NCI-H146 (cell line): Measurements from ENCODE around the gene AKAP6.
A peak's percentile ranks its signal among the peaks of the same experiment; 100 is the strongest.

Experiments
- DNase-seq: peaks from one replicate; lab custom pipeline; 2025; lab: John Stamatoyannopoulos, UW

The AKAP6 gene

DNA sequence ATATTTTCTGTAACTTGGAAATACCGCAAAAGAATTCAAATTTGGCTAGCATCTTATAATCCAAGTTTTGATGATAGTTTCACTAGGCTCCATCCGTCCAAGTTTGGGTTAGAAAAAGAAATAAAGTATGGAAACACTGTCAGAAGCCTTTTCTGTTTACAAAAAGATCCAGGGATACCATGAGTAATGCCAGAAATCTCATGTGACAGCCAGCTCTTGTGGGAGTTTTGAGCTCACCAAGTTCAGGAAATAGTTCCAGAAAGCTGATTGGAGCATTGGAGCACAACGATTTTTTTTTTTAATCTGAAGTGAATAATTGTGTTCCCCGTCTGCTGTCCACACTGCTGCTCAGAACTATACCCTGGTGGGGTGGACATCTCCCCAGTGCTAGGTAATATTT lies 379.9 kb downstream of the AKAP6 start:
- no peak for DNase-seq

DNA sequence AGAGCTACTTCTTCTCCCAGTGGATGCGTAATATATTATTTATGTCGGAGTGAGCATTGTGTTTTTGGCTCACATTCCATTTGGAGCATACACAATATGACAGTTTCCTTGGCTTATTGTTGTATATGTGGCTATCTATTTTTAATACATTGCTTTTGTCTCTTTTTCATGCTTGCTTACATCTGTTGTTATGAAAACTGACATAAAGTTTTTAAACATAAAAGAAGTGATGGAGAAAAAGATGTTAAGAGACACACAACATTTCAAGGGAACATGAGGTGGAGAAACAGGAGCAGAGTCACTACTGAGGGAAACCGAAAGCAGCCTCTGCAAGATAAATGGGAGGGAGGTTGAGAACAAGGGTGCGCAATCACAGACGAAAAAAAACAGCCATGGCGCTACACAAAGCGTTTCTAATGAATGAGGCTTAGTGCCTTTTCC lies 381.2 kb downstream of the AKAP6 start:
- DNase-seq: no peak

GRCh38 chr14:32710731-32711680 lies 381.9 kb downstream of the AKAP6 start:
- DNase-seq: peak; percentile 53

DNA sequence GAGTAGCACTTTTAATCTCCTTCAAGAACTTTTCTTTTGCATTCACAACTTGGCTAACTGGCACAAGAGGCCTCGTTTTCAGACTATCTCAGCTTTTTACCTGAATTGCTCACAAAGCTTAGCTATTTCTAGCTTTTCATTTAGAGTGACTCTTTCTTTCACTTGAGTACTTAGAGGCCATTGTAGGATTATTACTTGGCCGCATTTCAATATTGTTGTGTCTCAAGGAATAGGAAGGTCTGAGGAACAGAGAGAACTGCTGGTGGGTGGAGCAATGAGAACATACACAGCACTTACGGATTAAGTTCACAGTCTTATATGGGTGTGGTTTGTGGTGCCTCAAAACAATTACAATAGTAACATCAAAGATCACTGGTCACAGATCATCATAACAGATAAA lies 384.8 kb downstream of the AKAP6 start:
- DNase-seq: no peak

GRCh38 chr14:32719601-32720000 lies 390.5 kb downstream of the AKAP6 start:
- DNase-seq: no peak

- DNase-seq: no peak
Measured at GRCh38 chr14:32720927-32721326, 391.8 kb downstream of the AKAP6 start.

DNA sequence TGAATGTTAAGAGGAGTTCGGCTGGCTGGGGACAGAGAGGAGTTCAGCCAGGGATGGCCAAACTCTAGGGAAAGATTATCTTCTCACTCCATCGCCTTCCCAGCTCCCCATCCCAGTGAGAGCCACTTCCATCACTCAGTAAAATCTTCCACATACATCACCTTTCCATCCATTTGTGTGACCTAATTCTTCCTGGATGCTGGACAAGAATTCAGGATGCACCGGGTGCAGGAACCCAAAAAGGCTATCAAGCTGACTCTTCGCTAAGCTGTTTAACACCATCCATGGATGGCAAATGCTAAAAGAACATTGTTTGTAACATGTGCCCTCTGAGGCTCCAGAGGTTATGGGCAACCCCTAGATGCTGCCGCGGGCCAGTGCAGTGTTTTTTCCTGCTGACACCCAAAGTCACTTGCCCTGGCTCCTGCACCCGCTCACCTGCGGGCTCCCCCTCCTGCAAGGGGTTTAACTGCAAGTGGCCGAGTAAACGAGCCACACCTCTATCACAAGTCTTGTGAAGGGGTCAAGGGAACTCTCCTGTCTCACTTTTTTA lies 393.6 kb downstream of the AKAP6 start:
- no peak for DNase-seq

GRCh38 chr14:32724867-32725471 lies 395.9 kb downstream of the AKAP6 start:
- no peak for DNase-seq

DNA sequence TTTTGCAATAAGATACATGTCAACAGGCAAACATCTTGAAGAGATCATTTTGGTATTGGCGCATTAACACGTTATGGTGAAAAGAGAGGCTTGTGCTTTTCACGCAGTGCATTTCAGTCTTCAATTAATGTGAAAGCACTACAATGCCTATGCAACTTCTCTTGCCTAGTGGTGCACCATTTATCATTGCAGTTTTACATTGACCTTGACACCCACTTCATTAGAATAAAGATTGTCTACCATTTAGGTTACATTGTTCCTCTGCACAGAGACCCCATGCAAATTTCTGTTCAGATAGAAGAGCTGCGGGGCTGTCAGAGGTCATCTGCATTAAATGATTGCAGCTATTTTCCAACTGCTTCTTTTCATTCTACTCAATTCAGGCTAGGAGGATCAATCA lies 397.4 kb downstream of the AKAP6 start:
- DNase-seq: no peak

DNA sequence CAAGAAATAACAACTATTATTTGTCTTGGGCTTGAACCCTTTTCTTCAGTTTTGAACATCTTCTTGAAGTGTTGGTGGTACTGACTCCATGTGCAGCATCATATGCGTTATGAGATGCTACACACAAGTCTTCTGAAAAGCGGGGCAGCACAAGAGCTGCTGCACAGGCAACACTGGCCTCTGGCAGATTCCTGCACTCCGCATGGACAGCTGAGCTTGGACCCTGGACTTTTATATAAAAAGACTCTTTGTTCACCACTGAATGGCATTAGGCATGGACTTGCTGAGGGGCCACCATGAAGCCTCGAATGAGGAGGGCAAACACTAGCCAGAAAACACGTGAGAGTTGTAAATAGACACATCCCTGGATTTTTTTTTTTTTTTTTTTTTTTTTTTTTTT lies 398.7 kb downstream of the AKAP6 start:
- no peak for DNase-seq

DNA sequence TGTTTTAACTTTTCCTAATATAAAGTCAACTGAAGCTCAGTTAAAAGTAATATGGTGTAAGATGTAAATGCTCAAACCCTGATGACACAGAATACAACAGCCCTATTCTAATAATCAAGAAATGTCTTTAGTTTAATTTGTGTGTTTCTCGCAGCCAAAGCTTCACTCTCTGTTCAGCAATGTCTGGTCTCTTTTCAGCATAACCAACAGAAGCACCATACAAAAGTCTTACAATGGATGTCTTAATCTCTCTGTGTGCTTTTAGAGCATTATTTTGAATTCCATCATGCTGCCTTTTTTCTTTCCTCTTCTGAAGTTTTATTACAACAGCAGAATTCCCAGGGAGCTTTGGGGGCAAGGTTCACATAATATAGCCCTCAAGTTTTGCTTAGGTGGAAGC lies 399.4 kb downstream of the AKAP6 start:
- DNase-seq: no peak

GRCh38 chr14:32728976-32729375 lies 399.9 kb downstream of the AKAP6 start:
- DNase-seq: peak; percentile 28

DNA sequence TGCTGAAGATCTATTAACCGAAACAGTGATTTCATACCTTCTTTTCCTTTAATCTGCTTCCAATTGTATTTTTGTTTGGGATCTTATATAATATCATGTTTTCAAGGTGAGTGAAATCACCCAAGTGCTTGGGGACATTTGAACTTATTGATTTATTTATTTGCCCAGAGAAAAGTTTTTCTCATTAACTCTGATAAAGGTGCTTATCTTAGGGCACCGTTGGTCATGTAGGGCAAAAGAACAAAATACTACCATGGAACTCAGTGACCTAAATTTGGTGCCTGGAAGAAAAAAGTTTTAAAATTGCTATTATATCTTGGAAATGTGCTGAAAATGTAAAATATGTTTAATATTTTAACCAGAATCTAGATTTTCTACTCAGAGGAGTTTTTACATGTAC lies 402.2 kb downstream of the AKAP6 start:
- no peak for DNase-seq

GRCh38 chr14:32733015-32733414 lies 403.9 kb downstream of the AKAP6 start:
- no peak for DNase-seq

GRCh38 chr14:32734261-32734660 lies 405.2 kb downstream of the AKAP6 start:
- no peak for DNase-seq

- DNase-seq: no peak
Measured at GRCh38 chr14:32737621-32738020, 408.5 kb downstream of the AKAP6 start.

- DNase-seq: no peak
Measured at GRCh38 chr14:32738206-32738871, 409.2 kb downstream of the AKAP6 start.

- no peak for DNase-seq
Measured at GRCh38 chr14:32744811-32745445, 415.8 kb downstream of the AKAP6 start.

- no peak for DNase-seq
Measured at GRCh38 chr14:32754209-32754608, 425.1 kb downstream of the AKAP6 start.

GRCh38 chr14:32756173-32756572 lies 427.1 kb downstream of the AKAP6 start:
- DNase-seq: no peak

DNA sequence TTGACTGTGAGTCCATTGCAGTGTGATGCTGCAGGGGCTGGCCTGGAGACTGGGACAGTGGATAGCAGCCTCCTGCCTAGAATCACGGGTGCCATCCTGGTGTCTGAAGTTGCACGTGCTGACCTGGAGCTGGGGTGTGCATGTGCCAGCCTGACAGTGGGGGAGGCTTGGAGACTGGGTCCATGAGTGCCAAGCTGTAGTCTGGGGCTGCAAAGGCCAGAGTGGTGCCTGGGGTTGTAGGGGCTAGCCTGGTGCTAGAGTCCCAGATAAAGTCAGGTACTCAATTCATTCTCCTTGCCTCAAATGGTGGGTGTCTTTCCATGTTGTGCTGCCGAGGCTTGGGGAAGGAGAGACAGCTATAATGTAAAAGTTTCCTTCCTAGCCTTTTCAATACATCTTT lies 427.7 kb downstream of the AKAP6 start:
- no peak for DNase-seq

GRCh38 chr14:32757568-32757967 lies 428.5 kb downstream of the AKAP6 start:
- no peak for DNase-seq
